Endothelial cell (in vitro differentiated cells): ENCODE results near the gene SPC24. TPM values are rescaled to one million over a fixed set of nuclear protein-coding genes. Genes with fewer than 3 reads are reported as not detected.

Source experiments
- DNase-seq: peaks from one replicate; pipeline ENCODE4 v3.0.0; 2021; ENCODE audit warnings: low spot score
- H3K27ac Mint-ChIP-seq: one replicate; pipeline ENCODE4 v1.8.0; 2021; ENCODE audit warnings: mixed read lengths, inconsistent platforms; ENCODE audit not compliant: unreplicated experiment
- H3K27me3 Mint-ChIP-seq: one replicate; pipeline ENCODE4 v1.8.0; 2021; ENCODE audit warnings: mild to moderate bottlenecking, moderate library complexity, mixed read lengths, inconsistent platforms; ENCODE audit not compliant: unreplicated experiment
- H3K36me3 Mint-ChIP-seq: one replicate; pipeline ENCODE4 v1.8.0; 2021; ENCODE audit warnings: mild to moderate bottlenecking, low read depth, mixed read lengths, inconsistent platforms; ENCODE audit not compliant: unreplicated experiment
- H3K4me1 Mint-ChIP-seq: one replicate; pipeline ENCODE4 v1.8.0; 2021; ENCODE audit warnings: mild to moderate bottlenecking, mixed read lengths, inconsistent platforms; ENCODE audit not compliant: unreplicated experiment
- H3K4me3 Mint-ChIP-seq: one replicate; pipeline ENCODE4 v1.8.0; 2021; ENCODE audit warnings: mild to moderate bottlenecking, mixed read lengths, inconsistent platforms; ENCODE audit not compliant: unreplicated experiment
- H3K9me3 Mint-ChIP-seq: one replicate; pipeline ENCODE4 v1.8.0; 2021; ENCODE audit warnings: mixed read lengths, inconsistent platforms; ENCODE audit not compliant: unreplicated experiment
- CTCF ChIP-seq: fragments of 200-600 bp; sonication (generic); IDR thresholded peaks from one replicate; pipeline ENCODE4 v1.5.0; 2021; ENCODE audit warnings: antibody characterized with exemption; ENCODE audit not compliant: unreplicated experiment
- microRNA-seq: library from miRNA; unstranded; fragments of <30 nt; microRNA quantifications from one replicate; pipeline ENCODE4, GENCODE V29; 2020; ENCODE audit not compliant: unreplicated experiment
- total RNA-seq: library from RNA; stranded (reverse); fragmentation: NEBNext Ultra II Directional; extraction: Animal tissue kit (Norgen Biotek cat#: 25700); gene quantifications from one replicate; pipeline ENCODE4 v1.2.1, GENCODE V29; 2021; ENCODE audit not compliant: unreplicated experiment

The SPC24 gene
- total RNA-seq, 1 donor from 2014 or later: 17.0 TPM

GRCh38 chr19:11096210-11096841 is 59.3 kb downstream of the SPC24 start:
- H3K4me3 Mint-ChIP-seq: peak overlapping the region; percentile 71
- TF ChIP-seq CTCF: no peak
- peaks cover 46% of the 10 kb centered on the region for H3K4me1 Mint-ChIP-seq
- H3K27ac Mint-ChIP-seq: peak overlapping the region; percentile 80
- DNase-seq: no peak
- H3K36me3 Mint-ChIP-seq: peaks cover 48% of the 10 kb centered on the region
- H3K27me3 Mint-ChIP-seq: peaks cover 8% of the 10 kb centered on the region
- no peaks in the 10 kb centered on the region for H3K9me3 Mint-ChIP-seq

Small RNA genes within 50 kb of the gene (microRNA-seq; reads per million reads assigned to microRNA genes)
- 22.5 reads per million, percentile 68 among the genes with 10 or more reads in this experiment for gene MIR6886

Other genes starting within 250 kb of the SPC24 start
- gene YIPF2, start 227.1 kb downstream of the SPC24 start, total RNA-seq: 51.4 TPM
- gene TIMM29, start 227.0 kb downstream of the SPC24 start, total RNA-seq: 18.3 TPM
- 238 TPM for gene SMARCA4, start 194.8 kb downstream of the SPC24 start, total RNA-seq
- gene LDLR, start 66.3 kb downstream of the SPC24 start, total RNA-seq: 158 TPM
- 103 TPM for gene KANK2, start 41.8 kb upstream of the SPC24 start, total RNA-seq
- gene ANGPTL8, start 83.8 kb upstream of the SPC24 start, total RNA-seq: not detected
- 411 TPM for gene DOCK6, start 106.7 kb upstream of the SPC24 start, total RNA-seq
- not detected for gene TSPAN16, start 140.4 kb upstream of the SPC24 start, total RNA-seq
- gene RAB3D, start 183.9 kb upstream of the SPC24 start, total RNA-seq: 76.0 TPM
- gene TMEM205, start 190.5 kb upstream of the SPC24 start, total RNA-seq: 68.9 TPM
- gene CCDC159, start 190.7 kb upstream of the SPC24 start, total RNA-seq: 22.3 TPM
- gene PLPPR2, start 199.7 kb upstream of the SPC24 start, total RNA-seq: 13.7 TPM
- 3.3 TPM for gene SWSAP1, start 218.9 kb upstream of the SPC24 start, total RNA-seq
- 18.4 TPM for gene EPOR, start 228.5 kb upstream of the SPC24 start, total RNA-seq